HG02938 (cell line): ENCODE results near the gene METTL18.
"Not testable (repeated sequence)": the region's sequence is repeated elsewhere in the genome, so short reads cannot be mapped to it uniquely, and the experiment has no call there.

Experiments used
- ATAC-seq: cut with Tn5 transposase; IDR thresholded peaks from one replicate; pipeline ENCODE4 v1.9.1; 2021; ENCODE audit warnings: mild to moderate bottlenecking, moderate library complexity; ENCODE audit not compliant: unreplicated experiment

The METTL18 gene

DNA sequence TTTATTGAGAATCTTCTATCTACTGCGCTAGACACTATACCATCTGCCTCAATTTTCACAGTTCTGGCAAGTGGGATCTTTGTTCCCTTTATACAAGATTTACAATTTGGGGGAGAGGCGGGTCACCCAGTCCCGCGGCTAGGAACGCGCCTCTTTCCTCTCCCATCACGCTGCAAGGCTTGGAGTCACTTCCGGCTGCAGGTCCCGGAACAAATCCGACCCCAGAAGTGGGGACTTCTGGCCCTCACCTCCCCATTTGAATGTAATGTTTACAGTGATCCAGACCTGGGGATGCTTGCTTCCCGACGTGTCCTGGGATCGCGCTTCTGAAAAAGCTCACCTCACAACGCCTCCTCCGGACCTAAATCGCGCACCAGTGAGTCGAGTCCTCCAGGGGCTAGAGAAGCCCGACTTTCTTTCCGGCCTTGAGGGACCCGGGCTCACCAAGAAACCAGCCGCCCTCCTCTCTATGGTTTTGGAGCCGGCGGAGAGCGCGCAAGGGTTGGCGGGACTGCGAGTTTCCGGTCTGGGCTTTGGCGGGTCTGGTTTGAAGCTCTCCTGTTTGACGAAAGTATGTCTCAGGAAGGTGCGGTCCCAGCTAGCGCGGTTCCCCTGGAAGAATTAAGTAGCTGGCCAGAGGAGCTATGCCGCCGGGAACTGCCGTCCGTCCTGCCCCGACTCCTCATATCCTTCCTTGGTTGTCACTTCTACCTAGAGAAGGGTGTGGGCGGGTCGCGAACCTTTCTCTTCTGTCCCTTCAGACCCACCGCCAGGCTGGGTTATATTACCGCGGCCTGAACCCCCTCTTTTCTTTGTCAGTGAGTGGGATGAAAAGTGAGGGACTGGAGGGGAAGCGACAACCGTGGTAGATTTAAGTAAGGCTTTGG is at the start of gene METTL18:
TSS of gene METTL18 (minus strand) at position 378 of the 887 bp plus-strand sequence. CDS start 1,212 bp downstream, outside the sequence.
- peak; percentile 94 for ATAC-seq

DNA sequence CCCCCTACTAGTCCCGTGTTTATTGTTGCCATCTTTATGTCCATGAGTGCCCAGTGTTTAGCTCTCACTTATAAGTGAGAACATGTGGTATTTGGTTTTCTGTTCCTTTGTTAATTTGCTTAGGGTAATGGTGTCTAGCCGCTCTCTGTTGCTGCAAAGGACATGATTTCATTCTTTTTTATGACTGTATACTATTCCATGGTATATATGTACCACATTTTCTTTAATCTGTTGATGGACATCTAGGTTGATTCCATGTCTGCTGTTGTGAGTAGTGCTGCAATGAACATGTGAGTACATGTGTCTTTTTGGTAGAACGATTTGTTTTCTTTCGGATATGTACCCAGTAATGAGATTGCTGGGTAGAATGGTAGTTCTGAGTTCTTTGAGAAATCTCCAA is 44.2 kb upstream of the METTL18 start:
- ATAC-seq = no peak

DNA sequence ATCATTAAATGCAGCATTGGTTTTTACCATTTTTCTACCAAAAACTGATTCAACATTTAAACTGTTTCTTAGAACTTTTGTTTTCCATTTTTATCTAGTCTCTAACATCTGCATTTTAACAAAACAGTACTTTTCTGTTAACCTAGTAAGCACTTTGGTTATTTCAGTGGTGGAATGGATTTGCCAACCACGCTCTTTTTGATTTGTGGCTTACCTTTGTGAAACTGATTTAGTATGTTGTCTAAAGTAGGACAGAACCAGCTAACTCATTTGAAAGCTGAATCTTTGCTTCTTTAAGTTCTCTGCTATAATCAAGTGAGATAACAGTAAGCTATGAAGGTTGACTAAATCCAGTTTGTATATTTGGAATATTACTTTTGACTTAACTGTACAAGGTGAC is 41.5 kb upstream of the METTL18 start:
- ATAC-seq = no peak

DNA sequence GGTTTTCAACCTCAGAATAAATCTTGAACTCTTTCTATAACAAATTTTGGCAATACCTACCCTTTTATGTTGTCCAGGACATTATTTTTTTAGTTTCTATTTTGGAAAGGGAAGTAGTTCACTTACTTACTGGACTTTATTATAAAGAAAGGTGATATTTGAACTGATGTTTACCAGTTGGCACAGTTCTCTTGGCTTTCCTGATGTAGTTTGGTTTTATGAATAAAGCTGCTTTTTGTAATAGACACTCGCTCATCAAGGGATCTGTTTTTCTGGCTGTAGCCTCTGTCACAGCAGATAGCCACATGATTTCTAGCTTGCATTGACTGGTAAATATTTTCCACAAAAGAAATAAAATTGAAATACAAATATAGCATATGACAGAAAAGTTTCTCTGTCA is 40.9 kb upstream of the METTL18 start:
- no peak for ATAC-seq

DNA sequence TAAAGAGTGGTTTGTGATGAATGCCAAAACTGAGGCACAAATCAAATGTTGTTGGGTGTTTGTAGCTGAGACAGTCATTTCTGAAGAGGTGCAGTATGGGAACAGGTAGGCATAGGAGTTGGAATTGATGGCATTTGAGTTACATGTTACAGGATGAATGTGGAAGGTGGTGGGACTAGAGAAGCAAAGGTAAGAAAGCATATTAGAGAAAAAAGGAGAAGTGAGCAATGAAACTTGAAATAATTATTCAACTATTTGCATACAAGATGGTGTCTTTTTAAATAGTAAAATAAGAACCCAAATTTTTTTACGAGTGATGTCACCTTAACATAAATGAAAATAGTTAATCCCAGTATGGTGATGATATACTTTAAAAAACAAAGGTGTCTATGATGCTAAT is 40.2 kb upstream of the METTL18 start:
- no peak for ATAC-seq

DNA sequence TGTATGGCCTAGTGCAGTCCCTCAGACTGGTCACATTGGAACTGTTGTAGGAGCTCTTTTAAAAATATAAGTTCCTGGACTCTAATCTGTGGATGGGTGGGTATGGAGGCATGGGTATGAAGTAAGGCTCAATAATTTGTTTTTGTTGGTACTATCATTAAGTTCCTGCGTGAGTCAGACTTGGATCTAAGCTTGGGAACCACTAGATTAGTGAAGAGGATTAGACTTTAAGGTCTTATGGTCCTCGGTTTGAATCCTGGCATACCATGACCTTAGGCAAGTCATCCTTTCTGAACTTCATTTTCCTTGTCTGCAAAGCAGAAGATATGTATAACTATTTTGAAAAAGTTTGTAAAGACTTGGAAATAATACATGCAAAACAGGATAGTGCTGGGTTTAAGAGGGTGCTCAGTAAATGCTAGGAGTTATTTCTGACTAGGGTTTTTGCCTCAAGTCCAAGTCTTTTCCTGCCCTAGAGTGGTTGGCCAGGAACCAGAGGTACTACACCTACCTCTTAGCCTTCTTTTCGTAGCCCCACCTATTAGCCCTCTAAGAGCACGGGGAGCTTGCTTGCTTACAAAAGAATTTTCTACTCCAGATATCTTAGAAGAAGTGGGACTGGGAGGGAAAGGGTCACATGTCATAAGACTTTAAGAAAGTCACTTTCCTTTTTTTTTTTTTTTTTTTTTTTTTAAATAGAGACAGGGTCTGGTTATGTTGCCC is 38.6 kb upstream of the METTL18 start:
- no peak for ATAC-seq

DNA sequence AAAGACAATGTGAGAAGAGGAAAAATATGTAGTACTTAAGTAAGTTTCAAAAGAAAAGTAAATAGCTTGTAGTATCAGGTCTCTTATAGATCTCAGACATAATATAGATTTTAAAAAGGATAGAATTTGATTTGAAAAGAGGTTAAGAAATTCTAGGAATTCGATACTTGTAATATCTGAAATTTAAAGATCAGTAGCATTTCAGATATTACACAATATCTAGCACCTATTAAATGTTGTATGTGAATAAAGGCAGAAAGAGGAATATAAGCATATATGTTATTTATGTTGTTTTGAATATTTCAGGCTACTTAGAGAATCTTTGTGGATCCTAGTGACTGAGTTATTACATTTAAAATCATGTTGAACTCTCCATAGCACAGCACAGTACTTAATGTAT is 35.0 kb upstream of the METTL18 start:
- no peak for ATAC-seq

DNA sequence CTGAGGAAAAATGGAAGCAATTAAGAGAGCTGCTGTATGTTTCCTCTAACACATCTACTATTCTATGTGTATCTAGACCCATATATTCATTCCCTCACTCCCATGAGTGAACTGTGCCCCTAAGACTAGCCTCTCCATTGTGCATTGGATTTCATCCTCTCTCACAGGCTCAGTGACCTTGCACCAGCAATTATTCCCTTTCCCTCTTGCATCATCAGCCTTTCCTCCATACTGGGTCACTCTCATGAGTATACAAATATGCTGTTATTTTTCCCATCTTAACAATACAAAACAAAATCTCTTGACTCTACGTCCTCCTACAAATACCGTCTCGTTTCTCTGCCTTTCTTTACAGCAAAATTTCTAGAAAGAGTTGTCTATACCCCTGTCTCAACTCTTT is 29.4 kb upstream of the METTL18 start:
- no peak for ATAC-seq

DNA sequence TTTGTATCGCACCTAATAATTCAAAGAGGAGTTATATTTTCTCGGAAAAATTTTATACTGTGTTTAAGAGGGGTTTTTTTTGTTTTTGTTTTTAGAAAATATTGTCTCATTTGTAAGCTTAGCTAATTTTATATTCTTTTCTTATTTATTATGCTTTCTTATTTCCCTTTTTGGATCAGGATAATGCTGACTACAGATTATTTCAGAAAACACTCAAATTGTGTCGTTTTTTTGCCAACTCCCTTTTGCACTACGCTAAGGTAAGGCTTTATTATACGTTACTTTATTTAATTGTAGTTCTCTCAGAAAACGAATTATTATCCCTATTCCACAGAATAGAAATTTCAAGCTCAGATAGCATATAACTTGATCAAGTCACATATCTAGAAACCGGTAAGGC is 26.8 kb upstream of the METTL18 start:
- no peak for ATAC-seq

DNA sequence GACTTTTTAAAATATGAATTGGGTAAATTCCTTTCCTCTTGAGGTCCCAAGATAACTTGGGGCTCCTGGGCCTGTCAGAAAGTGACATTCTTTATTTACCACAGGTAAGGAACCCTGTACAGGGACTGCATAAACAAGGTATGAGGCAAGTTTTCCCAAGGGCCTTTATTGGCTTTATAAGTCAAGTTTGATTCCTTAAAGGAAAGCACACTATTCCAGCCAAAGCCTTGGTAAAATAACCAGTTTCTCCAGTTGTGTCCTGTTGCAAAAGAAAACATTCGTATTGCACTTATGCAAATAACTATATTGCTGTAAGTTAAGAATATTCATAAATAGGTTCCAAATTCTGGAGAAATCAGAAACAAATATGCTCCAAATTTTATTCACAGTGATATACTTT is 21.9 kb upstream of the METTL18 start:
- ATAC-seq = no peak

DNA sequence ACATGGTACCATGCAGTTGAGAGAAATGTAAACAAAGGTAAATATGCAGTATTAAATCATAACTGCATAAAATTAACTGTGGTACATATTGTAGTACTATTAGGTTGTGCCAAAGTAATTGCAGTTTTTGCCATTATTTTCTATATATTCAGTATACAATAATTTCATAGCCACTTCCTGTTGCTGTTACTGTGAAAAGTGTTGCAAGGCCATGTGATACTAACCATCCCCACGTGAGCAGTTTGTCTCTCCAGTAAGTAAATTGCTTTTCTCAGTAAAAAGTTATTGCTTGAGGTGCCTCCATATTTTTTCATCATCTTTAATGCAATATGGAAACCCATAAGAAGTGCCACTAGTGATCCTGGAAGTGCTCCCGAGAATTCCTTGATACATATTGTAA is 19.6 kb upstream of the METTL18 start:
- ATAC-seq = no peak

DNA sequence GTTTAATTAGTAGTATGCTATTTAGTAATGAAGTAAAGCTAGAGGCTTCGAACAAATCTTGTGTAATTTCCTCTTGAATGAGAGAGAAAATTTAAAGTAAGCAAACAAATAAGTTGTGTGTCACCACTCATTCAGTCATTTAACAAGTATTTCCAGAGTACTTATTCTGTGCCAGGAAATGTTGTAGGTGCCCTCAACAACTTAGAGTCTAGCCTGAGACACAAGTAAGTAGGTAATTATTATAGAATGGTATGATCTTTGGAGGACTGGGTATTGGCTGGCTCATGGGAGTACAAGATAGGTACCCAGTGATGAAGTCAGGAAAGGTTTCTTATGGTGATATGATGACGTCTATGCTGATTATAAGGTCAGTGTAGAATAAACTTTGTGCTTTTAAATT is 17.4 kb upstream of the METTL18 start:
- ATAC-seq = no peak

DNA sequence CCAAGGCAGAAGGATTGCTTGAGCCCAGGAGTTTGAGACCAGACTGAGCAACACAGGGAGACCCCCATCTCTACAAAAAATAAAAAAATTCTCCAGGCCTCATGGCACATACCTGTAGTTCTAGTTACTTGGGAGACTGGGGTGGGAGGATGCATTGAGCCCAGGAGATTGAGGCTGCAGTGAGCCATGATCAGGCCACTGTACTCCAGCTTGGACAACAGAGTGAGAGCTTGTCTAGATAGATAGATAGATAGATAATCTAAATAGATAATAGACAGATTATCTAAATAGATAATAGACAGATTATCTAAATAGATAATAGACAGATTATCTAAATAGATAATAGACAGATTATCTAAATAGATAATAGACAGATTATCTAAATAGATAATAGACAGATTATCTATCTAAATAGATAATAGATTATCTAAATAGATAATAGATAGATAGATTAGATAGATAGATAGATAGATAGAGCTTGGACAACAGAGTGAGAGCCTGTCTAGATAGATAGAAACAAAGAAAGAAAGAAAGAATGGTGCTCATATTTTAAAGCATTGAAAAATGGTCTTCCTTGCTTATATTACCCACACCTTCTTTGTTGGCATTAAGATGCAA is 16.8 kb upstream of the METTL18 start:
- not testable (repeated sequence) for ATAC-seq

DNA sequence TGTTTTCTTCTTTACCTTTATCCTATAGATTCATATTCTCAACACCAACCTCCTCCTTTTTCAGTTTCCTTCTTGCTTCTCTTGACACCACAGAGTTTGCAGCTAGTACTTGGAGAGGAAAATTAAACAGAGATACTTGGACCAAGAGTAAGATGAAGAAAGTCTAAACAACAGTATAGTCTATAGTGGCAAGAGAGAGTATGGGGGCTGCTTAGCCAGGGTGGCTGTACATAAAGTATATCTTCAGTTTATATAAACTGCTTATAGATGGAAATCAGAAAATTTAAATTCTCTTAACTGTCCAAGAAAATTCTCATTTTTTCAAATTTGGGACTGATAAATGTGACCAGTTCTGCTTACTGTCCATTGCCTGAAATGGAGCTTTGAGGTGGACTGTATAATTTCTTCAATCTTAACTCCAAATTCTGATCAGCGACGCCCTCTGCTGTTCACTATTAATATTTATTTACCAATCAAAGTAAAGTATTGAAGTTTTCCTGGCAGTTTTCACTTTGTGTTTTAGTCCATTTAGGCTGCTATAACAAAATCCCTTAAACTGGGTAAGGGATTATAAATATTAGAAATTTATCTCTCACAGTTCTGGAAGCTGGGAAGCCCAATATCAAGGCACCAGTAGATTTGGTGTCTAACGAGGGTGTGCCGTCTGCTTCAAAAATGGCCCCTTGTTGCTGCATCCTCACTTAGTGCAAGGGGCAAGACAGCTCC is 14.8 kb upstream of the METTL18 start:
- ATAC-seq = no peak

DNA sequence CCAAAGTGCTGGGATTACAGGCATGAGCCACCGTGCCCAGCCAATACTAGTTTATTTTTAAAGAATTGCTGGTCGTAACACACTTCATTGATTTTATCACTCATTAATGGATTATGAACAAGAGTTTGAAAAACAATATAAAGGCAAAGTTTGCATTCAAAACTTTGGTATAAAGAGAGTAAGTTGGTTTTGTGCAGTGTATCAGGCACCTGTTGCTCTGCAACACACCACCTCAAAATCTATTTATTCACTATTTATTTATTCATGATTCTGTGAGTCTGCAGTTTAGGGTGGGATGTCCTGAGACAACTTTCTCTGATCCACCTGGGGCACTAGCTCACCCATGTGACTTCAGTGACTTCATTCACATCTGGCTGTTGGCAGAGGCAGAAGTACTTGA is 10.2 kb upstream of the METTL18 start:
- no peak for ATAC-seq

DNA sequence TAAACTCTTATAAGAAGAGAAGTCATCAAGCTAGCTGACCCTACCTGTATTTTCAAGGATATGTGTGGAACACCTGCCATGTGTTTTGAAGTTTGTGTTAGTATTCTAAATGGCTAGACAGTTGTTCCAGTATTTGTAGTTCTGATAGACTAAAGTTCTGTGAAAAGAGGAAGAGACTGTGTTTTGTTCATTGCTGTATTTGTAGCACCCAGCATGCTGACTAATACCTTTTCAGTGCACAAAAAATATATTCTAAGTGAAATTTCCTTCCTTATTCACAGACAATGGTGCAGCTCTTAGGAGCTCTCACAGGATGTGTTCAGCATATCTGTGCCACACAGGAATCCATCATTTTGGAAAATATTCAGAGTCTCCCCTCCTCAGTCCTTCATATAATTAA is 8.2 kb upstream of the METTL18 start:
- no peak for ATAC-seq

DNA sequence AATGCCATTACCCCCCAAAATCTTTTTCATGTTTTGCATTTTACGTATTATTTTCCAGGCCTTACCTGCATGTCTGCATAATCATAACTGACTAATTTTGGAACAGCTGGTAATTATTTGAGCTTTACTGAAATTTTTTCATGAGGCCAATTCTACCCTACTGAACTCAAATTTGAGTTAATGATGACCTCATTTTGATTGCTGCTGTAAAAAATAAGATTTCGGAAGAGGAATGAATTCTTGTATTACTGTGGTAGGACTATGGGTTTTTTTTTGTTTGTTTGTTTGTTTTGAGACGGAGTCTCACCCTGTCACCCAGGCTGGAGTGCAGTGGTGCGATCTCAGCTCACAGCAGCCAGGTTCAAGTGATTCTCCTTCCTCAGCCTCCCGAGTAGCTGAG is 2.6 kb upstream of the METTL18 start:
- ATAC-seq = no peak

DNA sequence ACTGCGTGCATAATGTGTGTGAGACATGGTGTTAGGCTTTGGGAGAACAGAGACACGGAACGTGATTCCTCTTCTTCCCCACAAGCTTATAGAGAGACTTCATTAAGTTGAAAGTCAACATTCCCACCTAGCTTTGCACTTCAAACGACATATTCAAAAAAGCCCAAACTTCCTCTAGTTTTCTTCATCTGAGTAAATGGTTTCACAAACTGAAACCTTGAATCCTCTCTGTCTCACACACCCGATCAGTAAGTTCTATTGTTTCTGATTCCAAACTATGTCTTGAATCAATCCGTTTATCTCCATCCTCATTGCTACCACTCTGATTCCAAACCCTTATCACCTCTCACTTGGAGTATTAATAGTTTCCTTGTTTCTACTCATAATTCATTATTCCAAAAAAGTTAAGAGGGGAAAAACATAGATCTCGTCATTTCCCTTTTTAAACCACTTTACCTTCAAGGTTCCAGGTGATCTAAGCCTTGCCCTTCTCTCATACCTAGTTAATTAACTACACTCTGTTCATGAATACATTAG is 1.6 kb upstream of the METTL18 start:
- no peak for ATAC-seq

DNA sequence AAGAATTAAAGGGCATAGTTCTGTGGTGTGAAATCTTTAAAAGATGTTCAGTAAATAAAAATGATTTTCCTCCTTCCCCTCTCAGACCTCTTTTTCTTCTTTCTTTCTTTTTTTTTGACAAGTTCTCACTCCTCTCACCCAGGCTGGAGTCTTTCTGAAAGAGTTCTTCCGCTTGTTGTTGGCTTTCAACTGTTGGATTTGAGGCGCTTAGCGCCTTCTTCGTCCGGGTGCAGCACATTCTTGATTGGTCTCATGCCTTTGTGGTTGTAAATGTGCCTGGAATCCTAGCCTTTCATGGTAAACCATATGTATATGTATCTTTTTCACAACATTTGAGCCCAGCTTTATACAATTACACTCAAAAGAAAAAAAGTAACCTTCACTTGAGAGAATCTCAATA is 980 bp upstream of the METTL18 start:
- no peak for ATAC-seq

DNA sequence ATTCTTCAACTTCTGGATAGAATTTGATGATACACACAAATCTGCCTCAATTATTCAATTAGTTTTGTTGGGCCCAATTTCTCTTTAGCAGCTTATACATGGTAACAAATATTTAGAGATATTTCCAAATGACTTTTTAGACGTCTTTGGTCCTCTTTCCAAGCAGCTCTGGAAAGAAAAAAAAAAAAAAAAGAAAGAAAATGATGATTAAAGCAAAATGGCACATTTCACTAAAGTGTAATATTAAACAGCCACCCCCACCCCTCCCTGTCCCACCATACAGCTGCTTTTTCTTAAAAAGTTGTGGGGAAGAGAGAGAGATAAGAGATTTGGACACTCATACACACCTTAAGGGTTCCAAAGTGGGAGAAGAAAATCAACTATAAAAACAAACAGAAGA is 977 bp downstream of the METTL18 start:
- ATAC-seq = no peak

DNA sequence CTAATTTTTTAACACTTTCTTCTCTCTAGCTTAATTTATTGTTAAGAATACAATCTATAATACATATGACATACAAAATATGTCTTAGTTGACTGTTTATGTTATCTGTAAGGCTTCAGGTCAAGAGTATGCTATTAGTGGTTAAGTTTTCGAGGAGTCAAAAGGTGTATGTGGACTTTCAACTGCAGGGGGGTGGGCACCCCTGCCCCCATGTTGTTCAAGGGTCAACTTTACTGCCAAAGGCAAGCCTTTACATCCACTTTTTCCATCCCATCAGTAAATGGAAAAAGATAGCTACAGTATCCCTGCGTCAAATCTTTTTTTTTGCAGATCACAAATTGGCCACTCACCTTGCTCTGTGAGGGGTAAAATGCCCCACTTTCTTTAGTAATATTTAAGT is 6.3 kb downstream of the METTL18 start:
- ATAC-seq = no peak
